CD4-positive, alpha-beta T cell treated with Interleukin-17A for 1 hour (primary cell): ENCODE measurements around the gene KRT8.
A peak's percentile ranks its signal among the peaks of the same experiment; 100 is the strongest.

Experiments
- DNase-seq: peaks from one replicate; pipeline ENCODE4 v3.0.0-alpha.2; 2020

The KRT8 gene

DNA sequence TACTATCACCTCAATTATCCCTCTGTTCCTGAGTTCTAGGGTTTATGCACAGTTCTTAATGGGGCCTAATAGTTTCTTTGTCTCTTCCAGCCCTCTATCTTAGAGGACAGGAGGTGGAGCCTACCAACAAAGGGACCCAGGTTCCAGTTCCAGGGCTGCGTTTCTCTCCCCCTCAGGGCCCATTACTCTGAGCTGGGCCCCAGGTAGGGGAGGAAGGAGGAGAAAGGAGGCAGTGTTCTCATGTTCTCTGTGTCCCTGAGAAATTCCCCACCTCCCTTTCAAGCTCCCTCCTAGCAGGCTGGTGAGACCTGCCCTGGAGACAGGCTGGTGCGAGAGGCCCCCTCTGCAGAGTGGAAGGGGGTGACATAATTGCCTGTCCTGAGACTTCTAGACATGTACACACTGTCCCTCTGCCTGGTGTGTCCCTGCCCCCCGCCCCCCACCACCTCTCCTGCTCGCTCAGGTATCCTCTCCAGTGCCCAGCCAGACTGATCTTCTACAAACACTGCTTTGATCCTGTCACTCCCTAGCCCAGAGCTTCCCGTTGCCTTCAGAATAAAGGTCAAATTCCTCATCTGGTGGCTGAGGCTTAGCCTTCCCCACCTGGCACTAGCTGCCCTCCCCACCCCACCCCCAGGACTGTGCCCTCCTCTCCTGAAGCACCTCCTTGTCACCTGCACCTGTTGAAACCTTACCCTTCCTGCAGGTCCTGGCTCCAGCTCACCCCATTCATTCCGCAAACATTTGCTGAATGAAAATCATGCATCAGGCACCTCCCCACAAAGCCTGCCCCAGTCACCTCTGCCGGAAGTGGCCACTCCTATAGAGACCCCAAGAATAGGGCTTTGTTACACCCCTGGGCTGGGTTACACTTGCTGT, 21.1 kb upstream of the KRT8 start:
- no peak for DNase-seq

DNA sequence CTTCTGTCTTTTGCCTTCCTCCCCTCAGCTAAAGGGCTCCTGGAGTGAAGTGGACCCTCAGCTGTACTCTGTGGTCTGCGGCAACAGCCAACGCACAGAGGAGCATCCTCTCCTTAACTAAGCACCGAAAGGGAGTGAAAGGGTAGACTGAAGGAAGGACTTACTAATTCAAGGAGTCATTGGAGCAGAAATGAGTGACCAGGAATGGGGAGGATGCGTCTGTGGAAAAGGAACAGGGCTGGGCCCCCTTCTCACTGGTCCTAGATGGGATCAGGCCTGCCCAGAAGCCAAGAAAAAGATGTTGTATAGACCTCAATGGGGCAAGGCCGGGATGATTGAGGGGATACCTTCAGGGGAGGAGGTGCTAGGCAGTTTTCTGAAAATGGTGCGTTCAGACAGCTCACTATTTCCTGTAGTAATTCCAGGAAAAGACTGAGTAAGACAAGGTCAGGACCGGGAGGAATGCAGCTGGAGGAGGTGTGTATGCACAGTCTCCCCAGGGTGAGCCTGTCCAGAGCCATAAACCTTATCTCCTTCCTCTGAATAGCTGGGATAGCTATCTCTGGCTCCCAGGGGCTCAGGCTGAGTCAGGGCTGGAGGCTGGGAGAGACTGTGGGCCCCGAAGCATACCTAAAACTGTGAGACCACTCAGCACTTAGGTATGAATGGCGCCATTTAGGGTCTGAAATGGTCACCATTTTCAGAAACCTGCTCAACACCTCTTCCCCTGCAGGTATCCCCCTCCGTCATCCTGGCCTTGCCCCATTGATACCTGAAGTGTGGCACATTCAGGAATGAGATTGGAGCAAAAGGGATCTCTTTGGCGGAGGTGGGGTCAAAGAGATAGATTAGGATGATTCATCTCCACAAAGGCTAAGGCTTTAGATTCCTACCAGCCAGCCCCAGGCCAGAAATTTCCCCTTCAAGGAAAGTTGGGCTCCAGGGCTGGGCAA, 20.2 kb upstream of the KRT8 start:
- no peak for DNase-seq

DNA sequence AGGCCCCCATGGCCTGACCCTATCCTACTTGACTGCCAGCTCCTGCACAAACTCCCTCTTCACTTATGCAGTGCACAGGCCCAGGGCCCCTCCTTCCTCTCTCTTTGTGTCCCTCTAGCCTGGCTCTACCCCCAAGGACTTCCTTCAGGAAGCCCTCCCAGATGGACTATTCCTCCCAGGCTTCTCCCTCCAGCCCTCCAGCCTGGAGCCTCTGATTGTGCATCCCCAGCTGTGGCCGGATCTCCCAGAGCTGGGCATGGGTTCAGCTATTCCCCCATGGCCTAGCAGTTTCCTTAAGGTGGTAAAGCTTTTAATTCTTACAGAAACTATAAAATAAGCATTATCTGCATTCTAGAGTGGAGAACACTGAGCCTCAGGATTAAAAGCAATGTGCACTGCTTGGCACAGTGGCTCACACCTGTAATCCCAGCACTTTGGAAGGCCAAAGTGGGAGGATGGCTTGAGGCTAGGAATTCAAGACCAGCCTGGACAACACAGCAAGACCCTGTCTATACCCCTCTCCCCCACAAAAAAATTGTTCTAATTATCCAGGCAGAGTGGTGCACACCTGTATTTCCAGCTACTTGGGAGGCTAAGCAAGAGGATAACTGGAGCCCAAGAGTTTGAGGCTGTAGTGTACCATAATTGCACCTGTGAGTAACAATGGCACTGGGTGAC, 16.8 kb upstream of the KRT8 start:
- no peak for DNase-seq

DNA sequence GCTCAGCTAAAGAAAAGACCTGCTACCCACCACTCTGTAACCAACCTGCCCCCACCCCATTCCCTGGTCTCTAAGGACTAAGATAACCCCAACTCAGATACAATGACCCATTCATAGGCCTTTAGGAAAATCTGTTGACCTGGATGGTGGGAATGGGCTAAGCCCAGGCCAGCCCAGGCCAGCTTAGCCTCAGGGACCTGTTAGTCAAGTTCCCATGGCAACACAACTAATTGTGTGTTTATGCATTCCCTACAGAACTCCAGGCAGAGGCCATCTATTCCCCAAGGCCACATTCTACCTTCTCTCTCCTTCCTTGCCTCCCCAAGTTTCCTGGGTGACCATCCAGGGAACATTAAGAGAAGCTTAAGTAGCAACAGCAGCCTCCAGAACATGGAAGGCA, 16.1 kb upstream of the KRT8 start:
- no peak for DNase-seq

DNA sequence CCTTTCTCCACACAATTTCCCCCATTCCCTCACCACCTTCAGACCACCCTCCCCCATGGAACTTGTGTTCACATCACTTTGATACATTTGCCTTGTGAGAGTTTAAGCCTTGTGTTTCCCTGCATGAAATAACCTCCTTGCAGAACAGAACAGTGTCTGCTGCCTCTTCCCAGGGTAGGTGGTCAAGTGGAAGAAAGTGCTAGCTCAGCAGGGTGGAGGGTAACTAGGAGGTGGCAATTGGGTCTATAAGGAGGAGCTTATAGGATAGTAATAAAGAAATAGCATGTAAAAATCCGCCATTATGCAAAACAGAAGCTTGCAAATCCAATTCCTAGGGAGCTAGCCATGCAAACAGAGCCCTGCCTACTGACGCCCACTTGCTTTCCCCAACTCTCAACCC, 13.9 kb upstream of the KRT8 start:
- DNase-seq: no peak

DNA sequence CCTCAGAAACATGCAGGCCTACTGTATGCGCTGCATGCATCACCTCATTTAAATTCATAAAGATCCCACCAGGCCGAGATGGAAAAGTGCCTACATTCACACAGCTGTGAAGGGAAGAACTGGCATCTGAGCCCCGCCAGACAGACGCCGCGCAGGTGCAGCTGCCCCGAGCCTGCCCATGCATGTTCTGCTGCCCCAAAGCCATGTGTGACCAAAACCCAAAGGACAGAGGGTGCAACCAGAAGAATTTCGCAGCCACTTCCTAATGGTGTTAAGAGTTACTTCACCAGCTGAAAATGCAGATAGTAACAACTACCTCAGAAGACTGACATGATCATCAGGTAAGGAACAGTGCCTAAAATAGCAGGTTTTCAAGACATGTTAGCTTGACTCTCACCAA, 13.5 kb upstream of the KRT8 start:
- no peak for DNase-seq

DNA sequence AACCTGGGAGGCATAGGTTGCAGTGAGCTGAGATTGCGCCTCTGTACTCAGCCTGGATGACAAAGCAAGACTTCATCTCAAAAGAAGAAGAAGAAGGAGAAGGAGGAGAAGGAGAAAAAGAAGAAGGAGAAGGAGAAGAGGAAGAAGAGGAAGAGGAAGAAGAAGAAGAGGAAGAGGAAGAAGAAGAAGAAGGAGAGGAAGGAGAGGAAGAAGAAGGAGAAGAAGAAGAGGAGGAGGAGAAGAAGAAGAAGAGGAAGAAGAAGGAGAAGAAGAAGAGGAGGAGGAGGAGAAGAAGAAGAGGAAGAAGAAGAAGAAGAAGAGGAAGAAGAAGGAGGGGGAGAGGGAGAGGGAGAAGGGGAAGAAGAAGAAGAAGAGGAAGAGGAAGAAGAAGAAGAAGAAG, 12.9 kb upstream of the KRT8 start:
- no peak for DNase-seq

DNA sequence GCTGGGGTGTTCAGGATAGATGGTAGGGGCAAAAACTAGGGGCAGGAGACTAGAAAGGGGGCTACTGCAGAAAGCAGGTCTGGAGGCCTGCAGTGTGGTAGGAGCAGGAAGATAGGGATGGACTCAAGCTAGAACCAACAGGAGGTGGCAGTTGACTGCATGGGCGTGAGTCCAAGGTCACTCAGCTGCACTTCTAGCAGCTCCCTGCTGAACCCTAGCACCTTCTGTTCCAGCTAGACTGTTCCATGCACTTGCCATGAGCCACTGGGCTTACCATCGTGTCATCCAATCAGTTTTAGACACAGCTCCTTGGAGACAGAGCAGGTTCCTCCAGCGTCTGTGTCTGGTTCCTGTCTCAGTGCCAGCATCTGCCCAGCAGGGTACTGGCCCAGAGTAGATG, 11.3 kb upstream of the KRT8 start:
- no peak for DNase-seq

DNA sequence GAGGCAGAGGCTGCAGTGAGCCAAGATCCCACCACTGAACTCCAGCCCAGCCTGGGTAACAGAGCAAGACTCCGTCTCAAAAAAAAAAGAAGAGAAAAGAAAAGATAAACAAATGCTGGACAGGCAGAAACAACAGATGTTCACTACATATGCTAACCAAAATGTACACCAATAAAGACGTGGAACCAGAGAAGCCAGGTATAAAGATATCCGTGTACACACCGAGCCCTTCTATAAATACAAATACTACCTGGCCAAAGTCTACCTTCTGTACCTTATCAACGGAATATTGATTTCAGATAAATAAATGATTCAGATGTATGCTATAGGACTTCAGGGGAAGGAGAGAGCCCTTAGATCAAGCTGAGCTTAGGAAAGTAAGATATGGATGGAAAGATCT, 10.8 kb upstream of the KRT8 start:
- DNase-seq: no peak

DNA sequence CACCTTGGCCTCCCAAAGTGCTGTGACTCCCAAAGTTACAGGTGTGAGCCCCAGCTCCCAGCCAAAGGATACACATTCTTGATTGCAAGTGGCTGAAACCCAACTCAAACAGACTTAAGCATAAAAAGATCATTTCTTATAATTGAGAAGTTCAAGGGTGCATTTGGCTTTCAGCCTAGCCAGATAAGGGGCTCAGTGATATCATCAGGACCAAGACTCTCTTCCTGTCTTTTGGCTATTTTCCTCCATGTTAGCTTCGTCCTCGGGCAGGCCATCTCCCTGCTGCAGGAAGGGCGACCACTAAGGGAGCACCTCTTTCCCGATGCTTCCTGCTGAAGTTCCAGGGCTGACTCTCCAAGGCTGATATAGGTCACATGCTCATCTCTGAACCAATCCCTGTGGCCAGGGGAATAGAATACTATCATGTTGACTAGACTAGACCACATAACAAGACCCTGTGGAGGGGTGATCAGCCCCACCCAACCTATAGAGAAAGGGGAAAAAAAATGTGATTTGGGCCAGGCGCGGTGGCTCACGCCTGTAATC, 9.8 kb upstream of the KRT8 start:
- no peak for DNase-seq

DNA sequence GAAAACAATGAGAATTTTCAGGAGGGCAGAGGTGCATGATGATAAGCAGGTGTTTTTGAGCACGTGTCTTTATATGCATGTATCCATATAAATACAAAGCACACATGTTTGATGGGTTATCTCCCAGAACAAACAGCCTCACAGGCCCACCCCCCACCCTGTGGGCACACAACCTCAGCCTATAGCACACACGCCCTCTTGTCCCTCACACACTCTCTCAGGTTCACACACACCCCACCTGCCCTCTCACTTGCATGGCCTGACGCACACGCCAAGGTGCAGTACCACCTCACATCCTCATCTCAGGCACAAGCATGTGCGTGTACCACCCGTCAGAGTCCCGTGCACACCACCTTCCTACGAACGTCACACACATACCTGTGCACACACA, 8.6 kb upstream of the KRT8 start:
- no peak for DNase-seq

DNA sequence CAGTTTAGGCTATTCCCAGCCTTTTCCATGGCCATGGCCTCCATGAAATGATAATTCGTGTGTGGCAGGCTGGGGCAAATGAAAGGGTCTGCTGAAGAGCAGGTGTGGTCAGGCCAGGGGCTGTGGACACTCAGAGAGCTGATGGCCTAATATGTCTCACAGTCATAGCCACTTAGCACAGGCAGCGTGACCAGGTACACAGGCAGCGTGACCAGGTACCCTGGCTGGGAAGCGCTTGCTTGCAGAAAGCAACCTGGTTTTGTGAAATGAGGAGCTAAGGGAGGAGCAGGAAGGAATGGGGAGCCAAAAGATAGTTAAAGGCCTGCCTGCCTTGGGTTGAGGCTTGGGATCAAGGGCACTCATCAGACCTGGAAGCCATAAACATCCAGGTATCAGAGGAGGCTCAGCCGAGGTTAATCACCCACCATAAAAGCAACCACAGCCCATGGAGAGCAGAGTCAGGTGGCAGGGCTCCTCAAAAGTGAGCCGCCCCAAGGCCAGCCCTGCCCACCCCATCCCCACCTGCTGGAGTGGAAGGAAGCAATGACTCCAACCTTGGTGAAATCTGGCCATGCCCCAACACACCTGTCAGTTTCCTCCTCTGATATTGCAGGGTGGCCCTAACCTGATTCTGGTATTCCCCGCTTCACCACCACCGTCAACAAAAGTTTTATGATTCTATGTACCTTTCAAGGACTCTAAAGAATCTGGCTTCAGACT, 8.0 kb upstream of the KRT8 start:
- DNase-seq: no peak

DNA sequence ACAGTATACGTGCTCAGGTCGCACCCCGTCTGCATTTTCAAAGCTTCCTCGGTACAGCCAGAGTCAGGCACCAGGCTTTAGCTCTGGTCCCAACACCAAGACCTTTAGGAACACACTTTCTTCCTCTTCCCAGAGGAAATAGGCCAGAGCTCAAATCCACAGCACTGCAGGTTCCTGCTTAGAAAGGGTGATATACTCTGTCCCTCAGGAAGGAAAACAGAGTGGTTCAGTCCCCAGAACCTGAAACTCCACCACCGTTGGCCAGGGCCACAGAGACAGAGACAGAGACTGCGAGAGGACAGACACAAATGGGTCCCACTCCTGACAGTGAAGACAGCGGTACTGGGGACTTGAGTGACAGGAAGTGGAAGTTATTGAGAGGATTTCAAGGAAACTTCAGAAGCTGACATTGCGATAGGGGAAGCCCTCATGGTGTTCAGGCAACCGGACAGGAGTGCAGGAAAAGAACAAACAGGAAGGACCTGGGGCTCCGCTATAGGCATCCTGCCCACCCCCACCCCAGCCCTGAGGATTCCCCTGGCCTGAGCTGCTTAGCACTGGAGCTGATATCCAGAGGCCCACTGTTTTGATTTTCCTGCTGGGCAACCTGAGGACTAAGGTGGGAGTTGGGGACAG, 5.5 kb upstream of the KRT8 start:
- DNase-seq: no peak

DNA sequence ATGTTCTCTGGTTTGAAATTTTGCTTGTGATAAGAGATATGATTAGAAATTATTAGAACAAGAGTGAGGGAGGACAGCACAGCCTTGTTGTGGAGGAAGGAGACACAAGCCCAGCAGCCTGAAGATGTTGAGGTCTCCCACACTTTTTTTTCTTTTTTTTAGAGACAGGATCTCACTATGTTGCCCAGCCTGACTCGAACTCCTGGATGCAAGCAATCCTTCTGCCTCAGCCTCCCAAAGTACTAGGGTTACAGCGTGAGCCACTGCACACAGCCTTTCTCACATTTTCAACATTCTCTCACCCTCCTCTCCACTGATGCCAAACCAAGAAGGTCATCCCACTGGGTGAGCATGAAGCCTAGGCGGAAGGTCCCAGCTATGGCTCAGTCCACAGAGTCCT, 4.9 kb upstream of the KRT8 start:
- DNase-seq: no peak

DNA sequence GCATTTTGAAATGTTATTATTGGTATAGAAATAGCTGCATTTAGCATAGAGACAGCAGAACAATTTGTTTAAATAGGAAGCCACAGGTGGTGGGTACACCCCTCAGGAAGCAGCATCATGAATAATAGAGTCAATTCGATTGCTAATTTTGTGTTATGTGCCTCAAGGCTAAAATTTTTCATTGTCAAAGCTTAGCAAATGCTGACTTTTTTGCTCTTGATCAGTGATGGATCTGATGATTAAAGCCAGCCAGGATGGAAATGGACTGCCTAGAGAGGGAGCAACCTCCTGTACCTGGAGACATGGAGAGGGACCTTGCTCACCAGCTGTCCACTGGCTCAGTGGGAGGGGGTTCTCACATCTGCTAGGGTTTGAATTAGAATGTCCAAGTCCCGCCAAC, 4.5 kb upstream of the KRT8 start:
- no peak for DNase-seq

DNA sequence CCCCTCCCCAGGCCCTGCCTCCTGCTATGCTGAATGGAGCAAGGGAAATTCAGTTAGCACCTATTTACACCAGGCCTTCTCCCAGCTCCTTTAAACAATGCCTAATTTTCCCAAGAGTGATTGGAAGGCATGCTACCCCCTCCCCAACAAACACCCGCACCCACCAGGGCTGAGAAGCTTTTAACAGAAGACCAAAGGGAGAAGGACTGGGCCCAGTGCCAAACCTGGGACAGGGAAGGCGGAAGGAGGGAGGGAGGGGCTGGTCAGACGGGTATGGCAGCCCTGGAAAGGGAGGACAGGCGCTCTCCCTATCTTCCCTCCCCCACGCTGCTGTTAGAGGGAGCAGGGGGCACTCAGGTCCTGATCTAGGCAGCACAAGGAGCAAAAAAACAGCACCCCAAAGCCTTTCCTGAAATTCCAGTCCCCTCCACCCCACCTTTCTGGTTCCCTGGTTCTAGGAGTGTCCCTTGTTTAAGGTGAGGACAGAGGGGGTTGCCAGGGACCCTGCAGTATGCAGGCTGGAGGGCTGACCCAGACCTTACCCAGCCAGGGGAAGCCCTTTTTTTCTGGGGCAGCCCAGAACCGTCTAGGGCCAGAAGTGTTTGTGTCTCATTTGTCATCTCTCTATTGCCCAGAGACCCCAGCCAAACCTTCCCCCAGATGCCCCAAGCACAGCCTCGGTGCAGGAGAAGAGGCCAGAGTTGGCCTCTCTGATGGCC, 2.4 kb upstream of the KRT8 start:
- DNase-seq: no peak

DNA sequence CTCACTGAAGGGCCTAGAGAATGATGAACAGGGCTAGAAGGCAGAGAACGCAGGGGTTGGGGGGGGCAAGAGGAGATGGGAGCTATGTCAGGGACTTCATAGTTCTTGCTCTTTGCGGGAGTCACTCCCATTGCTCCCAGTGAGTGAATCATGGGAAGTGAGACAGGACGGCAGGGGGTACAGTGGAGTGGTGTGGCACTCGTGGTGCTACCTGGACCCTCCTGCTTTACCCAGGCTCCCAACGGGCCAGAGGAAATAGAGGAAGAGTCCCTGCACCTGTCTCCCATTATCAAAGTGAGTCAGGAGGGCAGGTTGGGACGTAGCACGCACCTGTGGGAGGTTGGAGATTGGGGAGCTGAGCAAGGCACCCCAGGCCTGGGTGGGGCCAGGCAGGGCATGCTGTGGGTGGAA, 1.3 kb upstream of the KRT8 start:
- no peak for DNase-seq

DNA sequence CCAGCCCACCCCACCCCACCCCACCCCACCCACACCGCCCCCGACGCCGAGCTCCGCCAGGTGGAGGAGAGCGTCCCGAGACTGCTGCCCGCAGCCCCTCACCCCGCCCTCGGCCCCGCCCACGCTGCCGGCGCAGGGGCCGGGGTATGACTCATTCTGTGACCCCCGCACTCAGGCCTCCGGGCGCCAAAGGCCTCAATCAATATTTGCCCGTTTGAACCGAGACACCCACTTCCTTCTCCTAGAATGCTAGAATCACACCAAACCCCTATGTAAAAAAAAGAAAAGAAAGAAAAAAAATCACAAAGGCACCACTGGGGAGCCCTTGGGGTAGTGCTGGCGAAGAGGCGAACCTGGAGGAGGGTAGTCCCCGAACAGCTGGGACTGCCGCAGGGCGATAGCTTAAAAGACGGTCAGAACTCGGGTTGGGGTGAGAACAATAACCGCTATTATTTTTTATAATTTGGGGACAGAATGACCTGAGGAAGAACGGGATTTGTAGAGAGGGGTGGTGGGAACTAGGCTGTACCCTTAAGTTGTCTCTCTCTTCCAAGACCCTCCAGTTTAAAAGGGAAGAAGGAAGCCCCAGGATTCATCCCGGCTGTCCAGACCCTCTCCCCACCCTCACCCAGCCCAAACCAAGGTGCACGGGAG, 894 bp downstream of the KRT8 start:
- peak; percentile 20 for DNase-seq

DNA sequence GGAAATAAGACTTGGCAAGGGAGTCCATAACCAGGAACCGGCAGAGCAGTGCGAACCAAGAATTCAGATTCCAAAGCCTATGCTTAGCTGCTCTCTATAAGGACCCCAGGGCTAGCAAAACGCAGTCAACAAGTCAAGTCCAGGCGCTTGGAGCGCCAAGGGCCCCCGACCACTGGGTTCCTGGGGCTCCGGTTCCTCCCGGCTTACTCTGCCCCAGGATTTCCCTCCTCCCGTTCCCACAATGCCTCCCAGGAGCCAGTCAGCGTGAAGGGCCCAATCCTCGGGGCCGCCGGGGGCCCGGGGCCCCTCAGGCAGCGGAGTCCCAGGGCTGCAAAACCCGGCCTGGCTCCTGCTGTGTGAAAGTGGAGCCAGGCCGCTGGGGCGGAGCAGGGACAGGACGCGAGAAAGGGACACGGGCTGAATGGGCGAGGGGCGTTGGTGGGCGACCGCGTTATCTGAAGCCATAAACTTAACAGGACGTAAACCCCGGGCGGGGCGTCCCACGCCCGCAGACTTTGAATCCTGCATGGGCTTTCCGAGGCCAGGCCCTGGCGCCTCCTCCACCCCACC, 1.5 kb downstream of the KRT8 start:
- peak; percentile 56 for DNase-seq
